ENCODE results near the gene UBE2D1. TPM values are rescaled to one million over a fixed set of nuclear protein-coding genes. Genes with fewer than 3 reads are reported as not detected.
A peak's percentile ranks its signal among the peaks of the same experiment; 100 is the strongest.

The UBE2D1 gene
- total and polyA plus RNA-seq, 2 donors (not counting 1 experiment from before 2014, with no cell fraction given), result 12.1 to 21.4 TPM

DNA sequence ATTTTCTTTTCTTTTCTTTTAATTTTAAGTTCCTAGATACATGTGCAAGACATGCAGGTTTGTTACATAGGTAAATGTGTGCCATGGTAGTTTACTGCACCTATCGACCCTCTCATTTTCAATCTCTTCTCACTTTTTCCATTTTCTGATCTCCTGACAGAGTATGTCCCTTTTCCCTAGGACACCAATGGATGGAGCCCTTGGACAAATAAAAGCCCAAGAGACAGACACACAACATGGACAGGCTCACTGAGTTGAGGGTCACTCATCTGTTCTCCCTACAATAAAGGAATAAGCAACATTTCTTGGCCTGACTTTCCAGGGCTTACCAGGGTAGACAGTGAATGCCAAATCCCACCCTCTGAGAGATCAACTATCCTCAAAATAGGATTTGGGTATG lies 15.2 kb upstream of the UBE2D1 start:
- H3K9ac ChIP-seq (ENCODE audit: insufficient read depth, low read length), result no peak overlapping the region
- no peaks in the 10 kb centered on the region for H3K36me3 ChIP-seq (ENCODE audit: control insufficient read depth, insufficient read depth, low read length)
- no peak overlapping the region for H3K4me3 ChIP-seq (replicated peaks in 1 of 4; ENCODE audit: control extremely low read depth in 1 of 4, insufficient read depth in 1 of 4, low read depth in 3 of 4, low read length in 4 of 4)
- no peak for DNase-seq (ENCODE audit: low read depth in 2 of 2)
- H2AFZ ChIP-seq (ENCODE audit: low read length), result no peak overlapping the region
- H3K27me3 ChIP-seq (ENCODE audit: control insufficient read depth, insufficient read depth, low read length), result no peaks in the 10 kb centered on the region
- no peaks in the 10 kb centered on the region for H4K20me1 ChIP-seq (ENCODE audit: control insufficient read depth, extremely low read depth, insufficient read depth, low read length)
- H3K79me2 ChIP-seq (ENCODE audit: control insufficient read depth, insufficient read depth, low read length), result no peaks in the 10 kb centered on the region
- no peaks in the 10 kb centered on the region for H3K4me1 ChIP-seq (ENCODE audit: control insufficient read depth, extremely low read depth, insufficient read depth, low read length)
- H3K9me3 ChIP-seq (ENCODE audit: control insufficient read depth, insufficient read depth, low read depth, low read length), result no peaks in the 10 kb centered on the region
- TF ChIP-seq CTCF (conservative IDR thresholded peaks at IDR 0.05 in 1 of 2, IDR thresholded peaks at IDR 0.05 in 1 of 2; ENCODE audit: low read depth in 1 of 2, low read length in 2 of 2) (no peak), EZH2 (IDR thresholded peaks at IDR 0.05; ENCODE audit: low read length, missing control alignments) (no peak)
- H3K27ac ChIP-seq (ENCODE audit: insufficient read depth, low read length), result no peak overlapping the region
- H3K4me2 ChIP-seq (ENCODE audit: extremely low read depth, insufficient read depth, low read length), result no peak overlapping the region

- Histone ChIP-seq H3K9me3 (ENCODE audit: control insufficient read depth, insufficient read depth, low read depth, low read length) (no peaks in the 10 kb centered on the region), H3K4me3 (replicated peaks in 1 of 4; ENCODE audit: control extremely low read depth in 1 of 4, insufficient read depth in 1 of 4, low read depth in 3 of 4, low read length in 4 of 4) (no peak overlapping the region), H2AFZ (ENCODE audit: low read length) (no peak overlapping the region), H3K9ac (ENCODE audit: insufficient read depth, low read length) (no peak overlapping the region), H4K20me1 (ENCODE audit: control insufficient read depth, extremely low read depth, insufficient read depth, low read length) (no peaks in the 10 kb centered on the region), H3K79me2 (ENCODE audit: control insufficient read depth, insufficient read depth, low read length) (no peaks in the 10 kb centered on the region), H3K27ac (ENCODE audit: insufficient read depth, low read length) (no peak overlapping the region), H3K4me1 (ENCODE audit: control insufficient read depth, extremely low read depth, insufficient read depth, low read length) (no peaks in the 10 kb centered on the region), H3K36me3 (ENCODE audit: control insufficient read depth, insufficient read depth, low read length) (no peaks in the 10 kb centered on the region), H3K27me3 (ENCODE audit: control insufficient read depth, insufficient read depth, low read length) (no peaks in the 10 kb centered on the region), H3K4me2 (ENCODE audit: extremely low read depth, insufficient read depth, low read length) (no peak overlapping the region)
- no peak for DNase-seq (ENCODE audit: low read depth in 2 of 2)
- no peak for TF ChIP-seq EZH2 (IDR thresholded peaks at IDR 0.05; ENCODE audit: low read length, missing control alignments)
- TF ChIP-seq CTCF (conservative IDR thresholded peaks at IDR 0.05 in 1 of 2, IDR thresholded peaks at IDR 0.05 in 1 of 2; ENCODE audit: low read depth in 1 of 2, low read length in 2 of 2), result no peak
Observed at GRCh38 chr10:58320351-58321049, 14.3 kb upstream of the UBE2D1 start.

GRCh38 chr10:58322072-58322834 lies 12.6 kb upstream of the UBE2D1 start:
- no peaks in the 10 kb centered on the region for H3K27me3 ChIP-seq (ENCODE audit: control insufficient read depth, insufficient read depth, low read length)
- H4K20me1 ChIP-seq (ENCODE audit: control insufficient read depth, extremely low read depth, insufficient read depth, low read length), result no peaks in the 10 kb centered on the region
- H3K9ac ChIP-seq (ENCODE audit: insufficient read depth, low read length), result no peak overlapping the region
- H3K4me3 ChIP-seq (replicated peaks in 1 of 4; ENCODE audit: control extremely low read depth in 1 of 4, insufficient read depth in 1 of 4, low read depth in 3 of 4, low read length in 4 of 4), result no peak overlapping the region
- no peaks in the 10 kb centered on the region for H3K4me1 ChIP-seq (ENCODE audit: control insufficient read depth, extremely low read depth, insufficient read depth, low read length)
- no peaks in the 10 kb centered on the region for H3K79me2 ChIP-seq (ENCODE audit: control insufficient read depth, insufficient read depth, low read length)
- TF ChIP-seq EZH2 (IDR thresholded peaks at IDR 0.05; ENCODE audit: low read length, missing control alignments) (no peak), CTCF (conservative IDR thresholded peaks at IDR 0.05 in 1 of 2, IDR thresholded peaks at IDR 0.05 in 1 of 2; ENCODE audit: low read depth in 1 of 2, low read length in 2 of 2) (no peak)
- H3K9me3 ChIP-seq (ENCODE audit: control insufficient read depth, insufficient read depth, low read depth, low read length), result no peaks in the 10 kb centered on the region
- DNase-seq (ENCODE audit: low read depth in 2 of 2), result peak in 1 of 2 donors; percentile 59
- H3K4me2 ChIP-seq (ENCODE audit: extremely low read depth, insufficient read depth, low read length), result no peak overlapping the region
- H2AFZ ChIP-seq (ENCODE audit: low read length), result no peak overlapping the region
- H3K36me3 ChIP-seq (ENCODE audit: control insufficient read depth, insufficient read depth, low read length), result no peaks in the 10 kb centered on the region
- no peak overlapping the region for H3K27ac ChIP-seq (ENCODE audit: insufficient read depth, low read length)

Data from fibroblast of lung (primary cell).